ENCODE results near the gene SLC25A26.

SLC25A26 gene

DNA sequence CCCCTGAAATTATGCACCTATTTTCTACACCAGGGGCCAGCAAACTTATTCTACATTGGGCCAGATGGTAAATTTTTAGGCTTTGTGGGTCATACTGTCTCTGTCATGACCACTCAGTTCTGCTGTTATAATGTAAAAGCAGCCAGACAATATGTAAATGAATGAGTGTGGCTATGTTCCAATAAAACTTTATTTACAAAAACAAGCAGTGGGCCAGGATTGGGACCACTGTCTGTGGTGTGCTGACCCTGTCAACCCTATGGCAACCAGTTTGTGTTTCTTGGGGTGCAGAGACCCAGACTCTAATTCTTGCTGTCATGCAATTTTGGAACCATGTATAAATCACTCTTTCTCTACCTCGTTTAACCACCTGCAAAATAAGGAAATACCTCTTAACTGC is 205.3 kb downstream of the SLC25A26 start:
- H3K4me1 ChIP-seq, result peaks cover 36% of the 10 kb centered on the region
- peaks cover 88% of the 10 kb centered on the region for H3K36me3 ChIP-seq
- H3K9me3 ChIP-seq, result peaks cover 54% of the 10 kb centered on the region
- no peaks in the 10 kb centered on the region; the same call in 1 of the 2 replicates for H3K27me3 ChIP-seq
- H4K20me1 ChIP-seq, result peaks cover 64% of the 10 kb centered on the region
- H3K9ac ChIP-seq, result no peak overlapping the region
- H3K27ac ChIP-seq, result no peak overlapping the region
- TF ChIP-seq Cebpa-rat (IDR thresholded peaks at IDR 0.05), result no peak
- H3K4me2 ChIP-seq, result no peak overlapping the region
- no peak overlapping the region for H3K4me3 ChIP-seq

DNA sequence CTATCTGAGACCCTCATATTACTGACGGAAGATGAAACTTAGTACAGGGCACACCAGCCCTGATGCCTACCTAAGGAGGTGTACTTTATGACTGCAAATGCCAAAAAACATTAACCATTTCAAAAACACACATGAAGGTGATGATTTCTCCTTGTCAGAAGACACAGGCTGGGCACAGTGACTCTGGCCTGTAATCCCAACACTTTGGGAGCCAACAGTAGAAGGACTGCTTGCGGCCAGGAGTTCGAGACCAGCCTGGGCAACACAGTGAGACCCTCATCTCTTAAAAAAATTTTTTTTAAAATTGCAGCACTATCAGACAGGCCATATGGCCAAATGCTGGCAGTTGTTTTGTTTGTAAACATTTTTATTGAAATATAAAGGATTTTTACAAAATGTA is 206.6 kb downstream of the SLC25A26 start:
- Histone ChIP-seq H3K9me3 (peaks cover 42% of the 10 kb centered on the region), H3K27ac (no peak overlapping the region), H3K36me3 (peaks cover 88% of the 10 kb centered on the region), H3K4me2 (no peak overlapping the region), H4K20me1 (peaks cover 70% of the 10 kb centered on the region), H3K27me3 (no peaks in the 10 kb centered on the region), H3K9ac (no peak overlapping the region), H3K4me1 (peaks cover 48% of the 10 kb centered on the region), H3K4me3 (no peak overlapping the region)
- TF ChIP-seq Cebpa-rat (IDR thresholded peaks at IDR 0.05), result no peak

DNA sequence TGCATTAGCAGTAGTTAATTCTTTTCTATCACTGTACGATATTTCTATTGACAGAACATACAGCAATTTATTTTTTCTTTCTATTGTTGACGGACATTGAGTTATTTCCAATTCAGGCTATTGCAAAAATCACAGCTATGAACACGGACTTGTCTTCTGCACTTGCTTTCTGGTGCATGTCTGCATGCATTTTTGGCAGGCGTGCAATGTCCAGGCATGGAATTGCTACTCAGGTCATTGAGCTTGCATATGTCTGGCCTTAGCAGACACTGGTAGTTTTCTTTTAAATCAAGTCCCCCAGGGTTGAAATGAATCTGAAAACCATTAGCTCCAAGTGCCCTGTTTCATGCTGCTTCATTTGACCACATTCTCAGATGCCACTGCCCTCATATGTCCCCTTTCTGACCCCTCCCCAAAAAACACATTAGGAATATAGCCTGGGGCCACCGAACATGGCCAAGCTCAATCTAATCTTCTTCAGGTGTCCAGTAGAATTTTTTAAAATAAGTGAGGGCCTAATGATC is 207.2 kb downstream of the SLC25A26 start:
- H3K9ac ChIP-seq, result no peak overlapping the region
- H3K27me3 ChIP-seq, result no peaks in the 10 kb centered on the region
- no peak for TF ChIP-seq Cebpa-rat (IDR thresholded peaks at IDR 0.05)
- peaks cover 35% of the 10 kb centered on the region for H3K9me3 ChIP-seq
- peaks cover 76% of the 10 kb centered on the region for H4K20me1 ChIP-seq
- H3K36me3 ChIP-seq, result peaks cover 88% of the 10 kb centered on the region
- peaks cover 54% of the 10 kb centered on the region for H3K4me1 ChIP-seq
- H3K4me3 ChIP-seq, result no peak overlapping the region
- peak overlapping the region; percentile 94; the same call in 1 of the 2 replicates for H3K4me2 ChIP-seq
- no peak overlapping the region for H3K27ac ChIP-seq
